C4-2B (cell line): Measurements from ENCODE around the gene STEAP1B.

Experiments
- ZFX ChIP-seq: fragments of 450-650 bp; IDR thresholded peaks from 2 replicates; pipeline ENCODE4 v1.6.1; 2017
- TF ChIP-seq, protein P1 (sequence below): fragments of 450-650 bp; conservative IDR thresholded peaks from 2 replicates; pipeline ENCODE4 v1.5.1; 2017; ENCODE audit warnings: mild to moderate bottlenecking

DNA sequence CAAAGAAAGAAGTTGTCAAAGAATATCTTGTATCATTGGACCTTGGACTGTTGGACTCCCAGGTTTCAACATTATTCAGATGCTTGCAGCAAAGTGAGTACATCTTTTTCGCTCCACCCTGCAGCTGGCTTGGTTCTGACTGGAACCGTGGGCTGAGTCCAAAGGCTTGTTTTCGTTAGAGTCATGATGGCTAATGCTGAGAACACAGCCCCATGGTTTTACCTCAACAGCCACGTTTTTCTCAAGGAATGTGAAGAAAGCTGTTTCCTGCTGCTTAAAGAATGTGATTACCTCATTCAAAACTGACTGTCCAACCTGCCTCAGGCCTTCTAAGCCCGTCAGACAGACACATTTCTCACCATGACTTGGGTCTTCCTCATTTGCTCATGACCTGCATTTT is 69.5 kb downstream of the STEAP1B start:
- TF ChIP-seq, protein P1, sequence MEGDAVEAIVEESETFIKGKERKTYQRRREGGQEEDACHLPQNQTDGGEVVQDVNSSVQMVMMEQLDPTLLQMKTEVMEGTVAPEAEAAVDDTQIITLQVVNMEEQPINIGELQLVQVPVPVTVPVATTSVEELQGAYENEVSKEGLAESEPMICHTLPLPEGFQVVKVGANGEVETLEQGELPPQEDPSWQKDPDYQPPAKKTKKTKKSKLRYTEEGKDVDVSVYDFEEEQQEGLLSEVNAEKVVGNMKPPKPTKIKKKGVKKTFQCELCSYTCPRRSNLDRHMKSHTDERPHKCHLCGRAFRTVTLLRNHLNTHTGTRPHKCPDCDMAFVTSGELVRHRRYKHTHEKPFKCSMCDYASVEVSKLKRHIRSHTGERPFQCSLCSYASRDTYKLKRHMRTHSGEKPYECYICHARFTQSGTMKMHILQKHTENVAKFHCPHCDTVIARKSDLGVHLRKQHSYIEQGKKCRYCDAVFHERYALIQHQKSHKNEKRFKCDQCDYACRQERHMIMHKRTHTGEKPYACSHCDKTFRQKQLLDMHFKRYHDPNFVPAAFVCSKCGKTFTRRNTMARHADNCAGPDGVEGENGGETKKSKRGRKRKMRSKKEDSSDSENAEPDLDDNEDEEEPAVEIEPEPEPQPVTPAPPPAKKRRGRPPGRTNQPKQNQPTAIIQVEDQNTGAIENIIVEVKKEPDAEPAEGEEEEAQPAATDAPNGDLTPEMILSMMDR = no peak
- TF ChIP-seq ZFX = no peak
